GM21515 (cell line): ENCODE results near the gene BBS9.
A peak's percentile ranks its signal among the peaks of the same experiment; 100 is the strongest.
"Not testable (repeated sequence)": the region's sequence is repeated elsewhere in the genome, so short reads cannot be mapped to it uniquely, and the experiment has no call there.

ENCODE experiments used
- ATAC-seq: cut with Tn5 transposase; IDR thresholded peaks from one replicate; pipeline ENCODE4 v1.9.1; 2021; ENCODE audit not compliant: unreplicated experiment

The BBS9 gene

GRCh38 chr7:33423646-33424020 is 294.3 kb downstream of the BBS9 start:
- peak; percentile 93 for ATAC-seq

DNA sequence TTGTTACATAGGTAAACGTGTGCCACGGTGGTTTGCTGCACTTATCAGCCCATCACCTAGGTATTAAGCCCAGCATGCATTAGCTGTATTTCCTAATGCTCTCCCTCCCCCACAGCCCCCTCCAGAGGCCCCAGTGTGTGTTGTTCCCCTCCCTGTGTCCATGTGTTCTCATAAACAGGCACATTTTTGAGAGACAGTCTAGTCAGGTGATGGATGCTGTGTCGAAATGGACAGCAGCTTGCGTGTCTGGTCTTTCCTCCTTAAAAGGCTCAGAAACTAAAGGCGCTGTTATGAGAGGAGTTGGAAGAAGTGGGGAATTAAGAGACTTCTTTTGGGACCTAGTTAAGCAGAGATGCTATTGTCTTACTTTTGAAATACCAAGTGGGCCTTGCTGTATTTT is 296.0 kb downstream of the BBS9 start:
- ATAC-seq: no peak

GRCh38 chr7:33425929-33426678 is 296.7 kb downstream of the BBS9 start:
- no peak for ATAC-seq

GRCh38 chr7:33428415-33428814 is 299.1 kb downstream of the BBS9 start:
- no peak for ATAC-seq

GRCh38 chr7:33431543-33431942 is 302.2 kb downstream of the BBS9 start:
- ATAC-seq: no peak

GRCh38 chr7:33432821-33433220 is 303.5 kb downstream of the BBS9 start:
- ATAC-seq: no peak

DNA sequence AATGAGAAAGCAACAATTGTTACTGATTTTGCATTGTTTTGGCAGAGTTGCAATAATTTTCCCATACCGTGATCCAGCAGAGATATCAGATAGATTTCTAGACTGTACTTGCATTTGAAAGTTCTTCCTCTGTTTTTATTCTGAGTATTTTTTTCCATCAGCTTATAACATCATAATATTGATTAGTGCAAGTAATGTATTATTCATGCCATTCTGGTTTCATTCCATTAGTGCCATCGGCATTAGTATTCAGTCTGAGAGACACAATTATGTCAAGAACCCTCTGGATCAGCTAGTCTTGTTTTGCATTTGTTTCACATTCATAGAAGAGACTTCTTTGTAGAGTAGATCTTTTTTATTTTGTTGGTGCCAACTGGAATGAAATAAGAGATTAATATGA is 304.0 kb downstream of the BBS9 start:
- no peak for ATAC-seq

DNA sequence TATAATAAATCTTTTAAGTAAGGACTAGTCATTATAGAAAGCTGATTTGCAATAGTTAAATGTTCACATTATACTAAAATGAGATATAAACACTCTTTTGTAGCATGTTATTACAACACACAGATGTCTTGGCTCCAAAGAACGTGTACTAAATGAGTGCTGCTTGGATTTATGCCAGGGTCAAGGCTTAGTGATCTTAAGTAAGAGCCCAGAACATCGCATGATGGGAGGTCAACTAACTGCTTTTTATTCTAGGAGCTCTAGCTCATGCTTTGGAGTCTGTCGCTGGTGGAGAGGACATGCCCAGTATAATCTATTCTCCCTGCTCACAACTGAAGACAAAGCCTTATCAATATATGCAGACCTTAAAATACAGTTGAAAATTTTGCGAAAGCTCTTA is 315.1 kb downstream of the BBS9 start:
- no peak for ATAC-seq

GRCh38 chr7:33446551-33446950 is 317.2 kb downstream of the BBS9 start:
- no peak for ATAC-seq

GRCh38 chr7:33448035-33448434 is 318.7 kb downstream of the BBS9 start:
- no peak for ATAC-seq

- ATAC-seq: no peak
Measured at GRCh38 chr7:33449847-33450246, 320.5 kb downstream of the BBS9 start.

GRCh38 chr7:33452805-33453502 is 323.6 kb downstream of the BBS9 start:
- ATAC-seq: no peak

- no peak for ATAC-seq
Measured at GRCh38 chr7:33457039-33457438, 327.7 kb downstream of the BBS9 start.

- no peak for ATAC-seq
Measured at GRCh38 chr7:33458581-33458980, 329.2 kb downstream of the BBS9 start.

DNA sequence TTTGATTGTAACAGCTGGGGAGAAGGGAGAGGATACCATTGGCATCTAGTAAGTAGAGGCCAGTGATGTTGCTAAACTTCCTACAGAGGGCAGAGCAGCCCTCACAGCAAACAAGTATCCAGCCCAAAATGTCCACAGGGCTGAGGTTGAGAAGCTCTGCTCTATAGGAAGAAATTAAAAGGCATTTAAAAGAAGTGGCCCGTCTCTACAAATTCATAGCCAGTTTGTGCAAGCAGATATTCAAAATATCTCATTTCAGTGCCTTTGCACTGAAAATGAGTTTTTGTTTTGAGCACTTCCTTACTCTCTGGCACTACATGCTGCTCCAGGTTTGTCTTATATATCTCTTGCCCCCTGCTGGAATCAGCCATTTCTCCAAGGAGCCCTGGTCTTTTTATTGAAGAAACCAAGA is 330.0 kb downstream of the BBS9 start:
- ATAC-seq: no peak

GRCh38 chr7:33463131-33463530 is 333.8 kb downstream of the BBS9 start:
- no peak for ATAC-seq

- no peak for ATAC-seq
Measured at GRCh38 chr7:33466203-33466602, 336.8 kb downstream of the BBS9 start.

DNA sequence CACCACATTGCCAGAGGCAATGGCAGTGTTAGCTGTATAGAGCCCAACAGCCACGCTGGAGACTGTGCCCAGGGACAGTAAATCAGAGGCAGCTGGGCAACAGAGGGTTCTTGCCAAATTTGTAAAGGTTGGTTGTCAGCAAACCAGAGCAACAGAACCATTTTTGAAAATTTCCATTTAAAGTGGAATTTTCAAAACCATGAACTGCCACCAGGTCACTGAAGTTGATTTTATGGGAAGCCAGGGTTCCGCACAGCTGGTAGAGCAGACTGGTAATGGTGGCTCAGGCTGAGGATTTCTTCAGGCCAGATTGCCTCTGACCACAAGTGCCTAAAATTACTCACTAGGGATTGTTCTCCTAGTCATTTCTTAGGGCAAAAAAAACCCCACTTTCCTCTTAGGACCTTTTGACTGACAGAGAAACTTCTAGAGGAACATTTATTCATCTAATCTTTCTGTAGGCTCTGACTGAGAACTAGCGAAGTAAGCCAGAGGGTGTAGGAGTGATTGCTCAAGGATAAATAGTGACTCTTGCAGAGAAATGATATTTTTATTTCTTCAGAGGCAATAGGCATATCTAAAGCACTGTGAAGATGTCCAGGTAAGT is 342.4 kb downstream of the BBS9 start:
- ATAC-seq: no peak

DNA sequence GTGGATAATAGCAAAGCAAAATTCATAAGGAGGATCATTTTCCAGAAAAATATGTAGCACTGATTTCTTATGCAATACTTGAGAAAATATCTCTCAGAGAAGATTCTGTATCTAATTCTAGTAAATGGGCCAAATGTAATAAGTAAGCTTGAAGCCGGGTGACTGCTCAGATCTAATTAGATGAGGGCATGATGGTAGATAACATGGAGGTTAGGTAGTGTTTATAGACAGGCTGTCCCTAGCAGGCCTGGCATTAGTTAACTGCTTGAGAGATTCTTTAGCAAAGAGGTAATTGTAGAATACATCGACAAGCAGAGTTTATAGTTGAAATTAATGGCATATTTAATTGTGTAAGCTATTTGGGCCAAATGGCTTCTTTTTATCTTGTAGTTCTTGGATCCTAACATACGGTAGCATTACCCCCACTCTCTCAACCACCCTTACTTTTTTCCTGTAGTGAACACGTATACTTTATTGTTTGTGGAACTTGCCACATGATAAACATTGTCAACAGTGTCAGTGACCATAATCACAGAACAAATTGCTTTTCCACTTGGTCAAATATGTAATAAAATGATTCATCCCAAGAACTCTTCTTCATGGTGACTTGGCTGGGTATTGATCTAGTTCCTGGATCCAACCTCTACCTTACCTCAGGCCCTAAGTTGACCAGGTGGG is 343.1 kb downstream of the BBS9 start:
- no peak for ATAC-seq

GRCh38 chr7:33477719-33478480 is 348.5 kb downstream of the BBS9 start:
- no peak for ATAC-seq

- not testable (repeated sequence) for ATAC-seq
Measured at GRCh38 chr7:33484476-33484875, 355.1 kb downstream of the BBS9 start.
